A673 (cell line): ENCODE data around the gene TGIF1.

Source experiments
- EZH2 ChIP-seq: fragments of 200-600 bp; sonication (generic); IDR thresholded peaks from 2 replicates; pipeline ENCODE4 v1.6.1; 2017; ENCODE audit warnings: borderline replicate concordance, low read depth, mild to moderate bottlenecking, mixed read lengths, antibody characterized with exemption, low read length; ENCODE audit not compliant: poor library complexity, severe bottlenecking
- TF ChIP-seq, protein P1 (sequence below): fragments of 300-800, 200-600 bp; sonication (generic); conservative IDR thresholded peaks from 2 replicates; pipeline ENCODE4 v1.5.1; 2017; ENCODE audit warnings: low read depth, mild to moderate bottlenecking, antibody characterized with exemption, low read length, moderate library complexity, mixed read lengths

DNA sequence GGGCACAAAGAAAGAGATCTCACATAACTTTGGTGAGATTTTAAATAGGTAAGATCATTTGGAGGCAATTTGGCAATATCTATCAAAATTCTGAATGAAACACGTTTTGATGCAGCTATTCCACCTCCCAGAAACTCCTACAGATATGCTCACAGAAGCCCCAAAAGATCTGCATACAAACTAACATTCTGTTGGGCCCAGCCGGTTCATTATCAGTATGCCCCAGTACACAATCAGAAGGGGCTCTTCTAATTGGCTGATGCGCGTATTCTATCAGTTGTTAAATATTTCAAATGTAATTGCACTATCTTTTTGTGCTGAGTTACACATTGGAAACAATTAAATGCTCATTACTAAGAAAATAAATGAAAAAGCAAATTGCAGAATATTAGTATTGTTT lies 7.1 kb upstream of the TGIF1 start:
- TF ChIP-seq, protein P1, sequence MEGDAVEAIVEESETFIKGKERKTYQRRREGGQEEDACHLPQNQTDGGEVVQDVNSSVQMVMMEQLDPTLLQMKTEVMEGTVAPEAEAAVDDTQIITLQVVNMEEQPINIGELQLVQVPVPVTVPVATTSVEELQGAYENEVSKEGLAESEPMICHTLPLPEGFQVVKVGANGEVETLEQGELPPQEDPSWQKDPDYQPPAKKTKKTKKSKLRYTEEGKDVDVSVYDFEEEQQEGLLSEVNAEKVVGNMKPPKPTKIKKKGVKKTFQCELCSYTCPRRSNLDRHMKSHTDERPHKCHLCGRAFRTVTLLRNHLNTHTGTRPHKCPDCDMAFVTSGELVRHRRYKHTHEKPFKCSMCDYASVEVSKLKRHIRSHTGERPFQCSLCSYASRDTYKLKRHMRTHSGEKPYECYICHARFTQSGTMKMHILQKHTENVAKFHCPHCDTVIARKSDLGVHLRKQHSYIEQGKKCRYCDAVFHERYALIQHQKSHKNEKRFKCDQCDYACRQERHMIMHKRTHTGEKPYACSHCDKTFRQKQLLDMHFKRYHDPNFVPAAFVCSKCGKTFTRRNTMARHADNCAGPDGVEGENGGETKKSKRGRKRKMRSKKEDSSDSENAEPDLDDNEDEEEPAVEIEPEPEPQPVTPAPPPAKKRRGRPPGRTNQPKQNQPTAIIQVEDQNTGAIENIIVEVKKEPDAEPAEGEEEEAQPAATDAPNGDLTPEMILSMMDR: no peak
- TF ChIP-seq EZH2: no peak
